LNCaP clone FGC (cell line): ENCODE data around the gene PTCH2.

Experiments
- DNase-seq: peaks from one replicate; pipeline ENCODE4 v3.0.0-alpha.2; 2011; ENCODE audit warnings: low read depth
- H3K4me3 ChIP-seq: 2 replicates; pipeline ENCODE4 v1.5.1; 2011; ENCODE audit warnings: mild to moderate bottlenecking, low read depth, low read length, control low read depth
- CTCF ChIP-seq: IDR thresholded peaks from 2 replicates; pipeline ENCODE4 v1.5.1; 2012; ENCODE audit warnings: mild to moderate bottlenecking; ENCODE audit not compliant: control insufficient read depth, insufficient read depth; ENCODE audit errors: extremely low read depth

Gene PTCH2

GRCh38 chr1:44775078-44775929 is 67.7 kb downstream of the PTCH2 start, which contains the start of gene RPS8:
Gene RPS8 (plus strand): TSS chr1:44775540. CDS start chr1:44775597, 57 bp downstream.
- DNase-seq, result peak; percentile 77
- H3K4me3 ChIP-seq, result peak within 1 kb of the TSS; percentile 98
- no peak for TF ChIP-seq CTCF
